GM12801 (cell line): Measurements from ENCODE around the gene MEIOB.

ENCODE experiments used
- CTCF ChIP-seq: IDR thresholded peaks from one replicate; pipeline ENCODE4 v1.5.1; 2011; ENCODE audit warnings: control low read depth; ENCODE audit not compliant: insufficient read length; ENCODE audit errors: extremely low read depth

The MEIOB gene

DNA sequence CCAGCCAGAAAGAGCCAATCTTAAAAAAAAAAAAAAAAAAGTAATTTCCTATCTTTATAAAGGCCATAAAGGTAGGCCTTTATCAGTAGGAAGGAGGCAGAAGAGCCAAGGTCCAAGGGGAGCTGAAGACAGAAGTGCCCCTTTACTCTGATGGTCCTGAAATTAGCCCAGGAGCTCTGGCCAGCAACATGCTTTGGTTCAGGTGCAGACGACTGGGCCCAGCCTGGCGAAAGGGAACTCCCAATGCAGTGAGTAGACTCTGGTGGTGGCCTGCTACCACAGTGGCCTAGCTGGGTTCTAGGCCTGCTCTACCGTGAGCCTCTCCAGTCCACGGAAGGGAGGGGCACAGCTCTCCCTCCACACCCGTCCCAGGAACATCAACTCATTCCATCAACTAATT, 23.1 kb upstream of the MEIOB start:
- TF ChIP-seq CTCF = no peak

DNA sequence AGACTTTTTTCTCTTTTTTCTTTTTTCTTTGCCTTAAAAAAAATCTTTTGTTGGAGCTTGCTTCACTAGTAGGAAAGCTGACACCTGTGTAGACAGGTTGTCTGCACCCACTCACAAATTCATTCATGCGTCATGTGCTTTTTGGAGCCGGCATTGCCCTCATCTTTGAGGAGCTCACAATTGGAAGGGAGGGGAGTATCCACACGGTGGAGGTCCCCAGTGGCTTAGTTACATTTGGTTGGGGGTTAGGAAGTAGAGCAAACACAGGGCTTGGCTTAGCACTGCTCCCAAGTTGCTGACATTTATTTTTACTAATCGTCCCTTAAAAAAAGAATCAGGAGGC, 18.7 kb upstream of the MEIOB start:
- no peak for TF ChIP-seq CTCF

DNA sequence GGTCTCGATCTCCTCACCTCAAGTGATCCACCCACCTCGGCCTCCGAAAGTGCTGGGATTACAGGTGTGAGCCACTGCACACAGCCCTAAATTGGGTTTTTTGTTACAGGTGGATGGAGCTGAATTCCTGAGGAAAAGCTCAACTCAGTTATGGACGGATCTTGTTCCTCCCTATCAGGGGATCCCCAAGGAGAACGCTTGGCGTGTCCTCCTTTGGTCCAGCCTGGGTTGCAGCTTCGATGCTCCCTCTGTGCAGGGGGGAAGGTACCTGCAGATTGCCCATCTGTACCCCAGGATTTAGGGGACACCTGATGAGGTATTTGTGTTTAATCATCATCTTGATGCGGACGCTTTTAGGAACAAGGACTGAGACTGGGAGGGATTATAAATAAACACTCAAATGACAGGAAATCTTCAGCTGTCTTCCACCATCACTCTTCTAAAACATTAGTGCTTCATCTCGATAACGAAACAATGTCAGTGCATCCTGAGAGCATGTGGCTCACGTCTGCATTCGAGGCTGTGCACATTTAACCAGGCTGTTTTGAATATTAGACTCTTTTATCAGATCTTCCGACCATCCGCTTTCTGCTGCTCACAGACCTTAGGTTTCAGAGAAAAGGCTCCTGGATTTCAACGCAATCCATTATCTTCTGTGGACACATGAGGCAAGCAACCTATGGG, 18.2 kb upstream of the MEIOB start:
- TF ChIP-seq CTCF = no peak

GRCh38 chr16:1887711-1888354, 15.9 kb upstream of the MEIOB start:
- TF ChIP-seq CTCF = no peak

DNA sequence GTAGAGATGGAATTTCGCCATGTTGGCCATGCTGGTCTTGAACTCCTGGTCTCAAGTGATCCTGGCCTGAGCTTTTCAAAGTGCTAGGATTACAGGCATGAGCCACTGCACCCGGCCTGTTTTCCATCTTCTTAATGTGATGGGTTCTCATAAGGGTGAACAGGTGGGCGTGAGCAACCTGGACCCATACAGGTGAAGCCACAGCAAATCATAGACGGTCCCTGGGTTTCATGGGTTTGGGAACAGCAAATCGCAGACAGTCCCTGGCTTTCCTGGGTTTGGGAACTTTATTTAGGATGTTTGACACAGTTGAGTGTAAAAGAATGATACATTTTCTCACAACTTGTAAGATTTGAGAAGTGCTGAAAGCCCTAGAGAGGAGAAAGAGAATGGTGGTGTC, 12.9 kb upstream of the MEIOB start:
- no peak for TF ChIP-seq CTCF

DNA sequence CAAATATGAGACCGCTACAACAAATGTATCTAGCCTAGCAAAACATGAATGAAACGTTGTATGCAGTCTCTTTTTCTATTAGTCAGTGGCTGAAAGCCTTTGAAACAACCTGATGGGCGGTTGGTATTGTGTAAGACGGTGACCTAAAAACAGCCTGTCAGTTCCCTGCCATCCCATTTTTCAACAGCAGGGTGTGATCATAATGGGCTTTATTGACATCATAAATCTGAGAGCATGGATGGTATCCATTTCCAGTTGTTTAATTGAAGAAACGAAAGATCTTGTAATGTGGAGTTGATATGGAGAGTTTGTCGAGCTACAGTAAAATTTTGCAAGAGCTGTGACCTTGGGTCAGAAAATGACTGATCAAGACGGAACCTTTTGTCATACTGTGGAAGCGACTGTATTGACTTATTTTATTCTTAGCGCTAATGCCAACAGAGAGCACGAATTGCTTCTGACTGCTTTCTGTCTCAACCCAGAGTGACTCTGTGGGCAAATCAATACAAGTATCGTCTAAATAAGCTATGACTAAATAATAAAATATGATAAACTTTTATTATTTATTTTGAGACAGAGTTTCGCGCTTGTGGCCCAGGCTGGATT, 12.3 kb upstream of the MEIOB start:
- no peak for TF ChIP-seq CTCF

- TF ChIP-seq CTCF = no peak
Observed at GRCh38 chr16:1879477-1879876, 7.5 kb upstream of the MEIOB start.
